GM21576 (cell line): ENCODE measurements around the gene SLC35F5.
"Not testable (repeated sequence)": the region's sequence is repeated elsewhere in the genome, so short reads cannot be mapped to it uniquely, and the experiment has no call there.

Source experiments
- ATAC-seq: cut with Tn5 transposase; IDR thresholded peaks from one replicate; pipeline ENCODE4 v1.9.1; 2021; ENCODE audit warnings: mild to moderate bottlenecking, moderate library complexity; ENCODE audit not compliant: unreplicated experiment

SLC35F5 gene

GRCh38 chr2:113698251-113698650 lies 58.2 kb downstream of the SLC35F5 start:
- ATAC-seq, result not testable (repeated sequence)

GRCh38 chr2:113697516-113697915 lies 58.9 kb downstream of the SLC35F5 start:
- no peak for ATAC-seq

- no peak for ATAC-seq
These were observed 62.0 kb downstream of the SLC35F5 start for GRCh38 chr2:113694438-113694837.

GRCh38 chr2:113692698-113693428 lies 63.6 kb downstream of the SLC35F5 start:
- ATAC-seq, result peak; percentile 73

GRCh38 chr2:113690871-113691270 lies 65.6 kb downstream of the SLC35F5 start:
- not testable (repeated sequence) for ATAC-seq

- no peak for ATAC-seq
These were observed 69.9 kb downstream of the SLC35F5 start for GRCh38 chr2:113686537-113686936.

- no peak for ATAC-seq
These were observed 71.0 kb downstream of the SLC35F5 start for GRCh38 chr2:113685471-113685870.

- no peak for ATAC-seq
These were observed 77.0 kb downstream of the SLC35F5 start for GRCh38 chr2:113679457-113679856.

GRCh38 chr2:113677330-113677729 lies 79.1 kb downstream of the SLC35F5 start:
- no peak for ATAC-seq

- ATAC-seq, result no peak
These were observed 79.7 kb downstream of the SLC35F5 start for GRCh38 chr2:113676623-113677266.

GRCh38 chr2:113675875-113676274 lies 80.6 kb downstream of the SLC35F5 start:
- ATAC-seq, result no peak

GRCh38 chr2:113672326-113672932 lies 84.0 kb downstream of the SLC35F5 start:
- ATAC-seq, result no peak

- ATAC-seq, result not testable (repeated sequence)
These were observed 87.4 kb downstream of the SLC35F5 start for GRCh38 chr2:113669013-113669412.

GRCh38 chr2:113664761-113665533 lies 91.5 kb downstream of the SLC35F5 start:
- not testable (repeated sequence) for ATAC-seq

- ATAC-seq, result not testable (repeated sequence)
These were observed 93.0 kb downstream of the SLC35F5 start for GRCh38 chr2:113663285-113664060.
